Naive thymus-derived CD4-positive, alpha-beta T cell (primary cell): Measurements from ENCODE around the gene ATXN7. TPM values are rescaled to one million over a fixed set of nuclear protein-coding genes. Genes with fewer than 3 reads are reported as not detected.

ENCODE experiments used
- ATAC-seq: fragments of 150-1000 bp; cut with Tn5 transposase; 2 replicates; pipeline ENCODE4 v1.10.0; 2021; ENCODE audit warnings: mild to moderate bottlenecking, moderate library complexity
- CTCF ChIA-PET: fragments of 350-600 bp; sonication (Branson Sonifier 250); formaldehyde crosslinking; loops from one replicate; lab custom pipeline; 2021; ENCODE audit warnings: antibody characterized with exemption; lab: Charles Lee
- POLR2A ChIA-PET: fragments of 350-600 bp; sonication (Branson Sonifier 250); formaldehyde crosslinking; loops from one replicate; lab custom pipeline; 2021; ENCODE audit warnings: antibody characterized with exemption, inconsistent platforms; lab: Charles Lee
- DNase-seq, 9 donors: peaks; one replicate each; pipeline versions ENCODE4 v3.0.0 to v3.0.0-alpha.2; 2020 to 2022; ENCODE audit warnings: mixed read lengths in 1 of 9
- H3K27ac ChIP-seq: one replicate; pipeline ENCODE4 v1.7.0; 2013; ENCODE audit warnings: mild to moderate bottlenecking, low read depth, low read length, moderate library complexity
- H3K27me3 ChIP-seq, 2 donors: one replicate each; pipeline ENCODE4 v1.7.0; 2013; ENCODE audit warnings: low read length in 2 of 2, mild to moderate bottlenecking in 2 of 2, moderate library complexity in 2 of 2; ENCODE audit not compliant: control insufficient read depth in 2 of 2, insufficient read depth in 2 of 2
- H3K36me3 ChIP-seq, 3 experiments: 1 replicate in 2 of 3; 2 replicates in 1 of 3; pipeline ENCODE4 v1.7.0; 2013; ENCODE audit warnings: low read length in 3 of 3, mild to moderate bottlenecking in 3 of 3, moderate library complexity in 1 of 3; ENCODE audit not compliant: insufficient read depth in 3 of 3, control insufficient read depth in 2 of 3
- H3K4me1 ChIP-seq, 2 donors: one replicate each; pipeline ENCODE4 v1.7.0; 2013; ENCODE audit warnings: low read length in 2 of 2, mild to moderate bottlenecking in 2 of 2, moderate library complexity in 1 of 2; ENCODE audit not compliant: control insufficient read depth in 2 of 2, insufficient read depth in 2 of 2
- H3K4me3 ChIP-seq: 2 replicates; pipeline ENCODE4 v1.7.0; 2013; ENCODE audit warnings: mild to moderate bottlenecking, low read length
- H3K9me3 ChIP-seq, 3 experiments: 1 replicate in 2 of 3; 2 replicates in 1 of 3; pipeline ENCODE4 v1.7.0; 2013; ENCODE audit warnings: low read length in 3 of 3; ENCODE audit not compliant: control insufficient read depth in 2 of 3
- H3K27ac Mint-ChIP-seq, 9 donors: one replicate each; pipeline ENCODE4 v1.8.0; 2020 to 2022; ENCODE audit warnings: mixed read lengths in 9 of 9, mild to moderate bottlenecking in 8 of 9, moderate library complexity in 5 of 9, inconsistent platforms in 2 of 9
- H3K27me3 Mint-ChIP-seq, 5 donors: one replicate each; pipeline ENCODE4 v1.8.0; 2021 to 2022; ENCODE audit warnings: mixed read lengths in 5 of 5, mild to moderate bottlenecking in 1 of 5
- H3K36me3 Mint-ChIP-seq, 5 donors: one replicate each; pipeline ENCODE4 v1.8.0; 2020 to 2022; ENCODE audit warnings: mixed read lengths in 5 of 5, mild to moderate bottlenecking in 3 of 5, inconsistent platforms in 1 of 5
- H3K4me1 Mint-ChIP-seq, 7 donors: one replicate each; pipeline ENCODE4 v1.8.0; 2020 to 2022; ENCODE audit warnings: mixed read lengths in 7 of 7, mild to moderate bottlenecking in 3 of 7, inconsistent platforms in 1 of 7
- H3K4me3 Mint-ChIP-seq, 10 donors: one replicate each; pipeline ENCODE4 v1.8.0; 2020 to 2022; ENCODE audit warnings: mild to moderate bottlenecking in 10 of 10, mixed read lengths in 10 of 10, moderate library complexity in 6 of 10, inconsistent platforms in 2 of 10
- H3K9me3 Mint-ChIP-seq, 11 donors: one replicate each; pipeline ENCODE4 v1.8.0; 2020 to 2022; ENCODE audit warnings: mixed read lengths in 11 of 11, mild to moderate bottlenecking in 4 of 11, inconsistent platforms in 1 of 11, moderate library complexity in 1 of 11
- intact Hi-C, 2 donors: fragments of 100-400 bp; cut with micrococcal nuclease; formaldehyde crosslinking; loops; one replicate each; pipeline ENCODE4 v1.15.1; 2023
- polyA plus RNA-seq, 2 donors: library from polyadenylated mRNA; unstranded; fragments of 300-500 nt; fragmentation: Illumina TruSeq; gene quantifications; one replicate each; pipeline ENCODE4 v1.2.3, GENCODE V29; 2021
- total RNA-seq, 6 experiments: library from RNA in 5 of 6; stranded (reverse) in 5 of 6; gene quantifications; 1 replicate in 5 of 6; 2 replicates in 1 of 6; pipeline ENCODE4 v1.2.3 and lab custom pipeline; 2021 to 2026

ATXN7 gene
- total and polyA plus RNA-seq, 7 experiments from 2014 or later, result 29.8 to 204 (median 142) TPM

DNA sequence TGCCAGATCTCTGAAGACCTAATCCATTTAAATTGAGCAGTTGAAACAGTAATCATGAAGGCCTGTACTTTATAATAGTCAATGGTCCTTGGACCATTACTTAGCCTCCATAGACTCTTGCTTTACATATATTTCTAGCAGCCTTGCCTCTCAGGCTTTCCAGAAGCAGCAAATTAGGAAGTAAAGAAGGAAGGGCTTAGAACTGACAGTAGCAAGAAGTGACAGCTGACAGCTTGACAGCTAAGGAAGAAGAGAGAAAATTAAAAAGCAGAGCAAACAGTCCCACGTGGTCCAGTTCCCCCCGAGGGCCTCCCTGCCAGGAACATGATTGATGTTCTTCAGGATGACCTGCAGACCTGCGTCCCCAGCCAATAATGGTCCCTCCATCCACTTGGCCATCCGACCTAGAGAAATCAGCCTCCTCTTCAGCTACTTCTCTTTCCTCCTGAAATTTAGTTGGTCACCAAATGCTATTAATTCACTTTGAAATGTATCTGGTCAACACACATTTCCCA lies 174.6 kb downstream of the ATXN7 start:
- no peak overlapping the region for H3K27ac Mint-ChIP-seq
- H3K4me3 ChIP-seq, result no peak overlapping the region
- no peak overlapping the region for H3K4me3 Mint-ChIP-seq
- H3K36me3 Mint-ChIP-seq, result no peaks in the 10 kb centered on the region
- no peaks in the 10 kb centered on the region for H3K9me3 ChIP-seq
- H3K27me3 ChIP-seq, result no peaks in the 10 kb centered on the region
- ChIA-PET POLR2A (no interaction called here), CTCF (interaction anchor here (1.0 kb wide), 1 partner anchor 8 kb away, joined by 3 read pairs; no protein-coding TSS in a partner anchor)
- H3K4me1 ChIP-seq, result no peaks in the 10 kb centered on the region
- no peak for DNase-seq
- H3K9me3 Mint-ChIP-seq, result peaks cover 0 to 9% (median 3%) of the 10 kb centered on the region in 11 donors
- no peaks in the 10 kb centered on the region for H3K36me3 ChIP-seq
- no peaks in the 10 kb centered on the region for H3K4me1 Mint-ChIP-seq
- no peak for ATAC-seq
- intact Hi-C loops, result no loop called here
- no peak overlapping the region for H3K27ac ChIP-seq
- H3K27me3 Mint-ChIP-seq, result peaks cover 9 to 29% (median 25%) of the 10 kb centered on the region in 5 donors

DNA sequence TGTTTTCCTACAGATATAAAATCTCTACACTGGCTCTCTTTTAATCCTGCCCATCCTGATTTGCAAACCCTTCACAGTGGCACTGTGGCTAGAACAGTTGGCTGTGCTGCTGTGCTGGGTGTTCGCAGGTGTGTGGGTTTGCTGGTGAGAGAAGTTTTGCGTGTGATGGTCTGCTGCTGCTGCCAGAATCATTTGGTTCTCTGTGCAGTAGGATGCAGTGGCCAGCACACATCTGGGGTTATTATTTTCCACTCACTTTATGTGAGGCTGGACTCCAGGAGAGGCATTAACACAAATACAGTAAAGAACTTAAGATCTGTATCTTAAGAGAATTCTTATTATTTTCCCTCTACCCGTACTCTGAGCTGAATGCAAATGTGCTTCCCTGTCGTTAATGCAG lies 175.7 kb downstream of the ATXN7 start:
- H3K27ac Mint-ChIP-seq, result no peak overlapping the region
- ATAC-seq, result no peak
- Histone ChIP-seq H3K4me3 (no peak overlapping the region), H3K4me1 (no peaks in the 10 kb centered on the region), H3K27ac (no peak overlapping the region), H3K27me3 (no peaks in the 10 kb centered on the region), H3K36me3 (no peaks in the 10 kb centered on the region), H3K9me3 (no peaks in the 10 kb centered on the region)
- H3K9me3 Mint-ChIP-seq, result peaks cover 0 to 3% (median under 1%) of the 10 kb centered on the region in 11 donors
- peaks cover 15 to 32% (median 26%) of the 10 kb centered on the region in 5 donors for H3K27me3 Mint-ChIP-seq
- H3K4me3 Mint-ChIP-seq, result no peak overlapping the region
- H3K4me1 Mint-ChIP-seq, result no peaks in the 10 kb centered on the region
- intact Hi-C loops, result no loop called here
- CTCF ChIA-PET, result interaction anchor here (1.0 kb wide), 1 partner anchor 9 kb away, joined by 3 read pairs; no protein-coding TSS in a partner anchor
- POLR2A ChIA-PET, result no interaction called here
- no peaks in the 10 kb centered on the region for H3K36me3 Mint-ChIP-seq
- no peak for DNase-seq

DNA sequence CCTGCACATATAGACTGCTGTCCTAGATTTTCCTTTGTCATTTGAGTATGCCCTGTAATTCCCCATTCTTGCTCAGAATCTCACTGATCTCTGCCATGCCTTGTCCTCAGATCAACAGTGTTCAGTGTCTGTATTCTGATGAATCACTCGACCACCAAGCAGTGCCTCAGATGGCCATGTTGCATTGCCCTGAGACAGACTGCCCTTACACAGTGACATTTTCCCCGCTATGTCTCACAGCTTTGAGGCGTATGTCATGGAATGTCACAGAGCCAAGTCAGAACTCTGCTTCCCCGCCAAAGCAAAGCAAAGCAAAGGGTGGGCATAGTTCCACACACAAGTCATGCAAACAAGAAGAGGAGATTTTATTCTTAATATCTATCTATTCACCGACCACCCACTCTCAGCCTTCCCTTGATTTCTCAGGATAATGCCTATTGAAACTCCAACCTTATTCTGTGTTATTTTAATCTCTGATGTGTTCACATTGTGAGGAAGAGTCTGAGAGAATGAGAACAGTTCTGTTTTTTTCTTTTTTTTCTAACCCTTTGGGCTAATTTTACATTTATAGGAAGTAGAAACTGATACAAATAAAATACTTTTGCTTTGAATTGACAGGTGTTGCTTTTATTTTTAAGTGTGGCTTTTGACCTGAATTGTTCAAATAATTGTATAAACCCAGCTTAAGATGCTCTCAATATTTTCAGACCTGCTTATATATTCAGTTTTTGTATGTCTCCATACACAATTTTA lies 176.5 kb downstream of the ATXN7 start:
- Mint-ChIP-seq H3K27ac (no peak overlapping the region), H3K36me3 (no peaks in the 10 kb centered on the region), H3K27me3 (peaks cover 19 to 38% (median 30%) of the 10 kb centered on the region in 5 donors), H3K9me3 (no peaks in the 10 kb centered on the region), H3K4me1 (no peaks in the 10 kb centered on the region), H3K4me3 (no peak overlapping the region)
- Histone ChIP-seq H3K27ac (no peak overlapping the region), H3K27me3 (no peaks in the 10 kb centered on the region), H3K36me3 (no peaks in the 10 kb centered on the region), H3K4me1 (no peaks in the 10 kb centered on the region), H3K9me3 (no peaks in the 10 kb centered on the region), H3K4me3 (no peak overlapping the region)
- POLR2A ChIA-PET, result no interaction called here
- DNase-seq (no peak), ATAC-seq (no peak)
- intact Hi-C loops, result no loop called here
- CTCF ChIA-PET, result no interaction called here

DNA sequence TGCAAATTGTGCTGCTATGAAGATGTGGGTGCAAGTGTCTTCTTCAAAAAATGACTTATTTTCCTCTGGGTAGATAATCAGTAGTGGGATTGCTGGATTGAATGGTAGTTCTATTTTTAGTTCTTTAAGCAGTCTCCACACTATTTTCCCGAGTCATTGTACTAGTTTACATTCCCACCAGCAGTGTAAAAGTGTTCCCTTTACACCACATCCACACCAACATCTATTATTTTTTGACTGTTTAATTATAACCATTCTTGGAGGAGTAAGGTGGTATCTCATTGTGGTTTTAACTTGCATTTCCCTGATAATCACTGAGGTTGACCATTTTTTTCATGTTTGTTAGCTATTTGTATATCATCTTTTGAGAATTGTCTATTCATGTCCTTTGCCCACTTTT lies 179.3 kb downstream of the ATXN7 start:
- H3K4me1 Mint-ChIP-seq, result no peaks in the 10 kb centered on the region
- H3K4me3 Mint-ChIP-seq, result no peak overlapping the region
- no peak overlapping the region for H3K27ac ChIP-seq
- peaks cover 21 to 51% (median 43%) of the 10 kb centered on the region in 5 donors for H3K27me3 Mint-ChIP-seq
- intact Hi-C loops, result no loop called here
- no peaks in the 10 kb centered on the region for H3K4me1 ChIP-seq
- ChIA-PET CTCF (interaction anchor here (0.8 kb wide), 1 partner anchor 19 kb away, joined by 7 read pairs; no protein-coding TSS in a partner anchor), POLR2A (no interaction called here)
- ATAC-seq (no peak), DNase-seq (no peak)
- no peaks in the 10 kb centered on the region for H3K9me3 Mint-ChIP-seq
- no peaks in the 10 kb centered on the region for H3K27me3 ChIP-seq
- no peaks in the 10 kb centered on the region for H3K36me3 Mint-ChIP-seq
- H3K36me3 ChIP-seq, result no peaks in the 10 kb centered on the region
- H3K4me3 ChIP-seq, result no peak overlapping the region
- H3K27ac Mint-ChIP-seq, result no peak overlapping the region
- H3K9me3 ChIP-seq, result no peaks in the 10 kb centered on the region

DNA sequence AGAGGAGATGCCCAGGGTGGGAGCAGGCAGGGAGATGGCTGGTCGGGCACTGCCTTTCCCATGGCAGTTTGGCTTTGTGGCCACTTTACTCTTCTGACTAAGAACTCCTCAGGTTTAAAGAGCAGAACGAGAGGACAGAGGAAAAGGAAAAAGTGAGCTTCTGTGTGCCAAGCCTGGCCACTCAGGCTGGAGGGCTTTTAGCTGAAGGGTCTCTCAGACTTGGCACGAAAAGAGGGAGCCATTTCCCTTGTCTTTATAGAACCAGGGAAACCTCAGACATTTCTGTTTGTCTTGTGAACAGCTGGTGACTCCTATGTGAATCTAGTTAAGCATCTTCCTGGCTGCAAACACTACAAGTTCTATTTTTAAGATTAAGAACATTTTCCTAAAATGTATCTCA lies 182.9 kb downstream of the ATXN7 start:
- ATAC-seq (no peak), DNase-seq (no peak)
- Histone ChIP-seq H3K27ac (no peak overlapping the region), H3K4me1 (no peaks in the 10 kb centered on the region), H3K27me3 (no peaks in the 10 kb centered on the region), H3K9me3 (no peaks in the 10 kb centered on the region), H3K36me3 (no peaks in the 10 kb centered on the region), H3K4me3 (no peak overlapping the region)
- Mint-ChIP-seq H3K9me3 (no peaks in the 10 kb centered on the region), H3K27ac (no peak overlapping the region), H3K27me3 (peaks cover 15 to 54% (median 31%) of the 10 kb centered on the region in 5 donors), H3K4me1 (peaks cover 0 to 5% (median 0%) of the 10 kb centered on the region in 7 donors), H3K4me3 (no peak overlapping the region), H3K36me3 (no peaks in the 10 kb centered on the region)
- intact Hi-C loops, result no loop called here
- POLR2A ChIA-PET, result no interaction called here
- CTCF ChIA-PET, result no interaction called here

DNA sequence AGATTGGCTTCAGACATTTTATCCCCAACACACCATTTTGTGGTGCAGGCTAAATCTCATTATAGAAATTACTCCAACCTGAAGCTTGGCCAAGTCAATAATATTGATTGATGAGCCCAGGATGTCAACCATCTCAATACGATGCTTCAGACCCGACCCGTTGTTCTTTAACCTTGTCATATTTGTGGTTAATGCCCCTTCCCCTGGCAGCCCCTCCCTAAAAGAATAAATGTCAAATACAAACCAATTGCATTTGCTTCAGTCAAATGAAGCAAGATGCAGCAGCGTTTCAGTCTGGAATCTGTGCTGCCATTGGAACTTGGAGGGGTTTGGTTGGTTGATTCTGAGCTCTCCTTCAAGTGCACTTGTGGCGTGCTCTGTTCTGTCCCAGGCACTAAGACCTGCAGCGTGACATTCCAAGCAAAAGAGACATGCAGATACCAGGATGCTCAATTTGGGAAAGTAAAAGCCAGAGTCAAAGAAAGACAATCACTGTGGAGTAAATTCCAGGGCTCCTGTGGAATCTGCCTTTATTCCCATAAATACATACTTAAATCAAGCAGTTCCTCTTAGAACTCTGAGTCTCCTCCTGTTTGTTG lies 183.4 kb downstream of the ATXN7 start:
- Mint-ChIP-seq H3K27me3 (peaks cover 11 to 51% (median 27%) of the 10 kb centered on the region in 5 donors), H3K4me3 (no peak overlapping the region), H3K9me3 (no peaks in the 10 kb centered on the region), H3K27ac (no peak overlapping the region), H3K36me3 (no peaks in the 10 kb centered on the region), H3K4me1 (peaks cover 0 to 5% (median 0%) of the 10 kb centered on the region in 7 donors)
- Histone ChIP-seq H3K4me1 (no peaks in the 10 kb centered on the region), H3K27ac (no peak overlapping the region), H3K27me3 (no peaks in the 10 kb centered on the region), H3K9me3 (no peaks in the 10 kb centered on the region), H3K36me3 (no peaks in the 10 kb centered on the region), H3K4me3 (no peak overlapping the region)
- POLR2A ChIA-PET, result no interaction called here
- intact Hi-C loops, result no loop called here
- no peak for ATAC-seq
- CTCF ChIA-PET, result no interaction called here
- no peak for DNase-seq
